GM21515 (cell line): ENCODE data around the gene MTUS2.

Experiments
- ATAC-seq: cut with Tn5 transposase; IDR thresholded peaks from one replicate; pipeline ENCODE4 v1.9.1; 2021; ENCODE audit not compliant: unreplicated experiment

Gene MTUS2

GRCh38 chr13:29499506-29500165 lies 679.5 kb downstream of the MTUS2 start:
- ATAC-seq, result no peak

GRCh38 chr13:29500386-29500785 lies 680.2 kb downstream of the MTUS2 start:
- no peak for ATAC-seq

- no peak for ATAC-seq
Observed at GRCh38 chr13:29501674-29502073, 681.5 kb downstream of the MTUS2 start.

- no peak for ATAC-seq
Observed at GRCh38 chr13:29502391-29503008, 682.4 kb downstream of the MTUS2 start.

GRCh38 chr13:29503041-29503837 lies 683.1 kb downstream of the MTUS2 start:
- no peak for ATAC-seq

GRCh38 chr13:29504691-29505090 lies 684.6 kb downstream of the MTUS2 start:
- no peak for ATAC-seq

- no peak for ATAC-seq
Observed at GRCh38 chr13:29505511-29505910, 685.4 kb downstream of the MTUS2 start.

- ATAC-seq, result no peak
Observed at GRCh38 chr13:29505950-29506349, 685.8 kb downstream of the MTUS2 start.

- no peak for ATAC-seq
Observed at GRCh38 chr13:29507356-29507755, 687.2 kb downstream of the MTUS2 start.

- ATAC-seq, result peak; percentile 72
Observed at GRCh38 chr13:29508130-29508875, 688.2 kb downstream of the MTUS2 start.

GRCh38 chr13:29508876-29509252 lies 688.7 kb downstream of the MTUS2 start:
- no peak for ATAC-seq

GRCh38 chr13:29509999-29510589 lies 690.0 kb downstream of the MTUS2 start:
- no peak for ATAC-seq

- no peak for ATAC-seq
Observed at GRCh38 chr13:29510651-29511084, 690.5 kb downstream of the MTUS2 start.

- ATAC-seq, result no peak
Observed at GRCh38 chr13:29511106-29511796, 691.1 kb downstream of the MTUS2 start.

GRCh38 chr13:29511980-29512379 lies 691.8 kb downstream of the MTUS2 start:
- no peak for ATAC-seq

- ATAC-seq, result no peak
Observed at GRCh38 chr13:29513002-29513980, 693.2 kb downstream of the MTUS2 start.

GRCh38 chr13:29513981-29514719 lies 694.0 kb downstream of the MTUS2 start:
- ATAC-seq, result no peak

- no peak for ATAC-seq
Observed at GRCh38 chr13:29514720-29515310, 694.7 kb downstream of the MTUS2 start.
